ENCODE results near the gene ARHGAP31. TPM values are rescaled to one million over a fixed set of nuclear protein-coding genes. Genes with fewer than 3 reads are reported as not detected.
A peak's percentile ranks its signal among the peaks of the same experiment; 100 is the strongest.

ARHGAP31 gene
- total RNA-seq, 1 donor from 2014 or later, result 48.1 TPM

- Histone ChIP-seq H3K27me3 (ENCODE audit: insufficient read depth, low read length) (no peaks in the 10 kb centered on the region), H3K9me3 (ENCODE audit: insufficient read depth, low read depth, low read length) (peaks cover 9% of the 10 kb centered on the region), H3K4me1 (ENCODE audit: insufficient read depth, low read length) (no peaks in the 10 kb centered on the region), H3K4me2 (ENCODE audit: low read length) (no peak overlapping the region), H3K9ac (ENCODE audit: low read length) (no peak overlapping the region), H2AFZ (ENCODE audit: low read depth, low read length) (peak overlapping the region; percentile 50), H3K79me2 (ENCODE audit: insufficient read depth, low read length) (no peaks in the 10 kb centered on the region), H3K4me3 (ENCODE audit: insufficient read depth, low read depth, low read length) (no peak overlapping the region), H4K20me1 (ENCODE audit: insufficient read depth, low read length) (no peaks in the 10 kb centered on the region), H3K36me3 (ENCODE audit: insufficient read depth, low read length) (no peaks in the 10 kb centered on the region), H3K27ac (ENCODE audit: low read depth, low read length) (no peak overlapping the region)
- Mint-ChIP-seq H3K9me3 (ENCODE audit: unreplicated experiment) (peaks cover 10% of the 10 kb centered on the region), H3K27me3 (ENCODE audit: low read depth, unreplicated experiment) (no peaks in the 10 kb centered on the region), H3K27ac (ENCODE audit: unreplicated experiment) (no peak overlapping the region), H3K4me3 (ENCODE audit: unreplicated experiment) (no peak overlapping the region), H3K36me3 (ENCODE audit: low read depth, unreplicated experiment) (peaks cover 5% of the 10 kb centered on the region), H3K4me1 (ENCODE audit: low read depth, unreplicated experiment) (peaks cover 8% of the 10 kb centered on the region)
- FAIRE-seq, result no peak
- TF ChIP-seq CTCF (IDR thresholded peaks at IDR 0.05; ENCODE audit: insufficient read depth, low read depth, low read length) (no peak), EZH2 (IDR thresholded peaks at IDR 0.05; ENCODE audit: insufficient read depth, low read length) (no peak)
- no peak for DNase-seq (ENCODE audit: low read depth)
Observed at GRCh38 chr3:119279101-119279554, 15.1 kb upstream of the ARHGAP31 start.

- peaks cover 8% of the 10 kb centered on the region for H3K4me1 Mint-ChIP-seq (ENCODE audit: low read depth, unreplicated experiment)
- no peaks in the 10 kb centered on the region for H3K27me3 ChIP-seq (ENCODE audit: insufficient read depth, low read length)
- no peaks in the 10 kb centered on the region for H3K4me1 ChIP-seq (ENCODE audit: insufficient read depth, low read length)
- no peak overlapping the region for H3K4me2 ChIP-seq (ENCODE audit: low read length)
- H3K9me3 ChIP-seq (ENCODE audit: insufficient read depth, low read depth, low read length), result peaks cover 9% of the 10 kb centered on the region
- H4K20me1 ChIP-seq (ENCODE audit: insufficient read depth, low read length), result no peaks in the 10 kb centered on the region
- no peaks in the 10 kb centered on the region for H3K27me3 Mint-ChIP-seq (ENCODE audit: low read depth, unreplicated experiment)
- H3K9me3 Mint-ChIP-seq (ENCODE audit: unreplicated experiment), result peaks cover 10% of the 10 kb centered on the region
- H3K9ac ChIP-seq (ENCODE audit: low read length), result no peak overlapping the region
- no peaks in the 10 kb centered on the region for H3K36me3 ChIP-seq (ENCODE audit: insufficient read depth, low read length)
- H3K4me3 Mint-ChIP-seq (ENCODE audit: unreplicated experiment), result no peak overlapping the region
- H3K4me3 ChIP-seq (ENCODE audit: insufficient read depth, low read depth, low read length), result no peak overlapping the region
- no peak overlapping the region for H3K27ac Mint-ChIP-seq (ENCODE audit: unreplicated experiment)
- H3K27ac ChIP-seq (ENCODE audit: low read depth, low read length), result no peak overlapping the region
- peak overlapping the region; percentile 50 for H2AFZ ChIP-seq (ENCODE audit: low read depth, low read length)
- FAIRE-seq (no peak), DNase-seq (ENCODE audit: low read depth) (no peak)
- no peaks in the 10 kb centered on the region for H3K79me2 ChIP-seq (ENCODE audit: insufficient read depth, low read length)
- TF ChIP-seq EZH2 (IDR thresholded peaks at IDR 0.05; ENCODE audit: insufficient read depth, low read length) (no peak), CTCF (IDR thresholded peaks at IDR 0.05; ENCODE audit: insufficient read depth, low read depth, low read length) (no peak)
- H3K36me3 Mint-ChIP-seq (ENCODE audit: low read depth, unreplicated experiment), result peaks cover 5% of the 10 kb centered on the region
Observed at GRCh38 chr3:119279584-119280243, 14.5 kb upstream of the ARHGAP31 start.
